ENCODE results near the gene BLTP2.

BLTP2 gene

DNA sequence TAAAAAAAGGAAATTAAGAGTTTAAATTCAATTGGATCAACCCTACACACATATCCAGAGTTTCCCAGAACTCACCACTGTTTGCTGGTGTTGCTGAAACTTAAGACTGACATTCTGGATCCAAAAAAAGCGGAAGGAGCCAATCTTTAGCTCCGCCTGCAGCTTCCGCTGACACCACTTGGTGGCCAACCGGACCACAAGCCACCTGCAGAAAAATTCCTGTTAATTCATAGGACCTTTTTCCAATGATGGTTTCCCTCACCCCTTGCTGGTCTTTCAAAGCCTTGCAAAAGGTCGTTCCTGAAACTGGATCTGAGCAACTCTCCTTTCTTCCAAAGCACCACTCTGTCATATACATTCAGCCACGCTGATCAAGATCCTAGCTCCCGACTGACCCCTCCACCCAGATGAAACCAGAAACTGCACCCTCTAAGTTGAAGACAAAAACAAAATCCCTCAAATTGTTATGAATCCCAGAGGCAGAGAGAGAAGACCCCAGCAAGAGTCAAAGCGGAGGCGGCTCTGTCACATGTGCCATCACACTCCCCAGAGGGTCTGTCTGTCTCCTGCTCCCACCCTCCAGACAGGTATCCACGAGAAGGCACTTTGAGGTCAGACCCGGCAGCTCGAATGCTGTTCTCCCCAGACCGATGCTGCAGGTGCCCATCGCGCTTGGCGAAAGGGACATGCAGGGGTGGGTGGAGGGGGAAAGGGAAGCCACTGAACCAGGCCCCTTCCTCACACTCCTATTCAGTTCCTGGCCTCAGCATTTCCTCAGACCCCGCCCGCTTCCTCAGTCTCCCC lies 773 bp downstream of the BLTP2 start:
- Histone ChIP-seq H3K27me3 (ENCODE audit: control insufficient read depth in 1 of 2, insufficient read depth in 1 of 2, low read length in 2 of 2) (no peaks in the 10 kb centered on the region), H2AK5ac (ENCODE audit: low read length, severe bottlenecking) (no peak overlapping the region), H3K4me3 (ENCODE audit: insufficient read depth in 1 of 2, low read depth in 1 of 2, low read length in 2 of 2) (peak overlapping the region; percentile 85 to 98), H3K23ac (ENCODE audit: low read length in 2 of 2) (no peak overlapping the region), H3K36me3 (ENCODE audit: control insufficient read depth in 1 of 2, insufficient read depth in 2 of 2, low read depth in 1 of 2, low read length in 2 of 2) (peaks cover 36 to 55% of the 10 kb centered on the region in 2 experiments), H3K4me2 (ENCODE audit: low read length, poor library complexity, severe bottlenecking) (peak overlapping the region; percentile 100), H2BK15ac (ENCODE audit: low read depth, poor library complexity, severe bottlenecking) (no peak overlapping the region), H3K79me1 (replicated peaks; ENCODE audit: low read length, poor library complexity, severe bottlenecking) (peaks cover 42% of the 10 kb centered on the region), H4K91ac (ENCODE audit: low read length) (no peak overlapping the region), H2BK120ac (ENCODE audit: low read depth, low read length) (no peak overlapping the region), H4K8ac (ENCODE audit: low read length) (peak overlapping the region; percentile 21), H3K14ac (ENCODE audit: low read length in 2 of 2) (no peak overlapping the region), H2AFZ (ENCODE audit: low read depth, low read length) (peak overlapping the region; percentile 8), H3K4ac (ENCODE audit: low read depth in 1 of 2, low read length in 2 of 2) (peak overlapping the region in 1 of 2 experiments; percentile 75), H3K9ac (ENCODE audit: low read length) (peak overlapping the region; percentile 89), H3K9me3 (ENCODE audit: control insufficient read depth, low read length) (no peaks in the 10 kb centered on the region), H2BK12ac (ENCODE audit: low read length in 2 of 2) (no peak overlapping the region), H2BK5ac (ENCODE audit: low read depth, low read length, poor library complexity, severe bottlenecking) (no peak overlapping the region), H3K18ac (ENCODE audit: low read depth in 1 of 2, low read length in 2 of 2) (peak overlapping the region; percentile 41 to 85), H3K27ac (ENCODE audit: low read length, poor library complexity, severe bottlenecking) (no peak overlapping the region), H3K4me1 (ENCODE audit: control insufficient read depth, insufficient read depth, low read depth, low read length) (peaks cover 4% of the 10 kb centered on the region)
- DNase-seq, result peak; percentile 77
- WGBS, result 3% methylated on average over 16 of the region's 18 CpGs

DNA sequence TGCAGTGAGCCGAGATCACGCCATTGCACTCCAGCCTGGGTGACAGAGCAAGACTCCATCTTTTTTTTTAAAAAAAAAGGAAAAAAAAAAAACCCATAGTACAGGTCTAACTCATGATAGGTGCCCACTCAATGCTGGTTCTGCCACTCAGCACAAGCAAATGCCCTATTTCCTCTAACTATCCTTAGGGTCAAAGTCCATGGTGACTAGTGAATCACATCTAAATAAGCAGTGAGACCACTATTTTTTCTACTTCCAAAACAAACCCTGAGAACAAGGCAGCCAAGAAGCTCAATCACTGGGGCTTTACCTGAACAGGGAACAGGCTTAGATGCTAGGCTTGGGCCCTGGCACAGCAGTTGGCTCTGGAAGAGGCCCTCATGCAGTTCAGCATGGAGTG lies 3.4 kb downstream of the BLTP2 start:
- DNase-seq, result no peak
- H3K14ac ChIP-seq (ENCODE audit: low read length in 2 of 2), result no peak overlapping the region
- H2BK5ac ChIP-seq (ENCODE audit: low read depth, low read length, poor library complexity, severe bottlenecking), result no peak overlapping the region
- no peak overlapping the region for H2BK12ac ChIP-seq (ENCODE audit: low read length in 2 of 2)
- 100% methylated on average over 2 of the region's 2 CpGs for WGBS
- no peak overlapping the region for H3K4me3 ChIP-seq (ENCODE audit: insufficient read depth in 1 of 2, low read depth in 1 of 2, low read length in 2 of 2)
- H2AK5ac ChIP-seq (ENCODE audit: low read length, severe bottlenecking), result no peak overlapping the region
- H3K9ac ChIP-seq (ENCODE audit: low read length), result no peak overlapping the region
- peaks cover 42 to 69% of the 10 kb centered on the region in 2 experiments for H3K36me3 ChIP-seq (ENCODE audit: control insufficient read depth in 1 of 2, insufficient read depth in 2 of 2, low read depth in 1 of 2, low read length in 2 of 2)
- no peak overlapping the region for H3K23ac ChIP-seq (ENCODE audit: low read length in 2 of 2)
- H3K4me2 ChIP-seq (ENCODE audit: low read length, poor library complexity, severe bottlenecking), result no peak overlapping the region
- H3K18ac ChIP-seq (ENCODE audit: low read depth in 1 of 2, low read length in 2 of 2), result no peak overlapping the region
- no peak overlapping the region for H4K8ac ChIP-seq (ENCODE audit: low read length)
- H3K4me1 ChIP-seq (ENCODE audit: control insufficient read depth, insufficient read depth, low read depth, low read length), result peaks cover 2% of the 10 kb centered on the region
- H2AFZ ChIP-seq (ENCODE audit: low read depth, low read length), result no peak overlapping the region
- H3K4ac ChIP-seq (ENCODE audit: low read depth in 1 of 2, low read length in 2 of 2), result no peak overlapping the region
- H3K79me1 ChIP-seq (replicated peaks; ENCODE audit: low read length, poor library complexity, severe bottlenecking), result peaks cover 46% of the 10 kb centered on the region
- H3K27me3 ChIP-seq (ENCODE audit: control insufficient read depth in 1 of 2, insufficient read depth in 1 of 2, low read length in 2 of 2), result no peaks in the 10 kb centered on the region
- H3K9me3 ChIP-seq (ENCODE audit: control insufficient read depth, low read length), result no peaks in the 10 kb centered on the region
- no peak overlapping the region for H2BK15ac ChIP-seq (ENCODE audit: low read depth, poor library complexity, severe bottlenecking)
- no peak overlapping the region for H4K91ac ChIP-seq (ENCODE audit: low read length)
- no peak overlapping the region for H2BK120ac ChIP-seq (ENCODE audit: low read depth, low read length)
- no peak overlapping the region for H3K27ac ChIP-seq (ENCODE audit: low read length, poor library complexity, severe bottlenecking)

DNA sequence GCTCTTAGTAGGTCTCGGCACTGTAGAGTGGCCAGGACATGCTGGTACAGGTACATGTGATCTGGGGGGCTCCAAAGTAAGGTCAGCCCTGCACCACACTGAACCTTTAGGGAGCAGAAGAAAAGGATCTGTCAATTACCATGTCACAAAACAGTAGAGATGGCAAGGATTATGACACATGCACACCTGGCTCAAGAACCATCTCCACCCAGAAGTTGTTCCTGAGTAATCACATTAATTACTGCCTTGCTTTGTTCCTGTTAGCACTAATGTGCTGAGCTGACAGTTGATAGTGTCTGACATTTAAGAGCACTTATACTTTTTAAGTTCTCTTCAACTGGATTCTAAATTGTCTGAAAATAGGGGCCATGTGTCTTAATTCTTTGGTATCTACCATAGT lies 9.5 kb downstream of the BLTP2 start:
- H3K4me2 ChIP-seq (ENCODE audit: low read length, poor library complexity, severe bottlenecking), result no peak overlapping the region
- H2BK5ac ChIP-seq (ENCODE audit: low read depth, low read length, poor library complexity, severe bottlenecking), result no peak overlapping the region
- H2AK5ac ChIP-seq (ENCODE audit: low read length, severe bottlenecking), result no peak overlapping the region
- H3K14ac ChIP-seq (ENCODE audit: low read length in 2 of 2), result no peak overlapping the region
- H3K79me1 ChIP-seq (replicated peaks; ENCODE audit: low read length, poor library complexity, severe bottlenecking), result peaks cover 56% of the 10 kb centered on the region
- no peaks in the 10 kb centered on the region for H3K4me1 ChIP-seq (ENCODE audit: control insufficient read depth, insufficient read depth, low read depth, low read length)
- H2AFZ ChIP-seq (ENCODE audit: low read depth, low read length), result no peak overlapping the region
- H3K36me3 ChIP-seq (ENCODE audit: control insufficient read depth in 1 of 2, insufficient read depth in 2 of 2, low read depth in 1 of 2, low read length in 2 of 2), result peaks cover 70 to 100% of the 10 kb centered on the region in 2 experiments
- no peaks in the 10 kb centered on the region for H3K27me3 ChIP-seq (ENCODE audit: control insufficient read depth in 1 of 2, insufficient read depth in 1 of 2, low read length in 2 of 2)
- DNase-seq, result no peak
- no peak overlapping the region for H3K4me3 ChIP-seq (ENCODE audit: insufficient read depth in 1 of 2, low read depth in 1 of 2, low read length in 2 of 2)
- no peak overlapping the region for H2BK12ac ChIP-seq (ENCODE audit: low read length in 2 of 2)
- H2BK15ac ChIP-seq (ENCODE audit: low read depth, poor library complexity, severe bottlenecking), result no peak overlapping the region
- H3K9me3 ChIP-seq (ENCODE audit: control insufficient read depth, low read length), result no peaks in the 10 kb centered on the region
- 100% methylated on average over 1 of the region's 1 CpG for WGBS
- no peak overlapping the region for H3K4ac ChIP-seq (ENCODE audit: low read depth in 1 of 2, low read length in 2 of 2)
- no peak overlapping the region for H3K27ac ChIP-seq (ENCODE audit: low read length, poor library complexity, severe bottlenecking)
- no peak overlapping the region for H2BK120ac ChIP-seq (ENCODE audit: low read depth, low read length)
- H3K23ac ChIP-seq (ENCODE audit: low read length in 2 of 2), result no peak overlapping the region
- no peak overlapping the region for H4K91ac ChIP-seq (ENCODE audit: low read length)
- no peak overlapping the region for H3K18ac ChIP-seq (ENCODE audit: low read depth in 1 of 2, low read length in 2 of 2)
- H3K9ac ChIP-seq (ENCODE audit: low read length), result no peak overlapping the region
- H4K8ac ChIP-seq (ENCODE audit: low read length), result no peak overlapping the region

- H3K4me1 ChIP-seq (ENCODE audit: control insufficient read depth, insufficient read depth, low read depth, low read length), result no peaks in the 10 kb centered on the region
- no peak overlapping the region for H2BK120ac ChIP-seq (ENCODE audit: low read depth, low read length)
- H3K18ac ChIP-seq (ENCODE audit: low read depth in 1 of 2, low read length in 2 of 2), result no peak overlapping the region
- H2BK15ac ChIP-seq (ENCODE audit: low read depth, poor library complexity, severe bottlenecking), result no peak overlapping the region
- H3K9me3 ChIP-seq (ENCODE audit: control insufficient read depth, low read length), result no peaks in the 10 kb centered on the region
- no peak overlapping the region for H3K23ac ChIP-seq (ENCODE audit: low read length in 2 of 2)
- WGBS, result 96% methylated on average over 14 of the region's 14 CpGs
- H3K27ac ChIP-seq (ENCODE audit: low read length, poor library complexity, severe bottlenecking), result no peak overlapping the region
- H3K4me2 ChIP-seq (ENCODE audit: low read length, poor library complexity, severe bottlenecking), result no peak overlapping the region
- peaks cover 73 to 97% of the 10 kb centered on the region in 2 experiments for H3K36me3 ChIP-seq (ENCODE audit: control insufficient read depth in 1 of 2, insufficient read depth in 2 of 2, low read depth in 1 of 2, low read length in 2 of 2)
- DNase-seq, result no peak
- no peak overlapping the region for H2AK5ac ChIP-seq (ENCODE audit: low read length, severe bottlenecking)
- H4K91ac ChIP-seq (ENCODE audit: low read length), result no peak overlapping the region
- H2BK12ac ChIP-seq (ENCODE audit: low read length in 2 of 2), result no peak overlapping the region
- no peak overlapping the region for H3K14ac ChIP-seq (ENCODE audit: low read length in 2 of 2)
- no peak overlapping the region for H4K8ac ChIP-seq (ENCODE audit: low read length)
- no peak overlapping the region for H3K9ac ChIP-seq (ENCODE audit: low read length)
- peaks cover 47% of the 10 kb centered on the region for H3K79me1 ChIP-seq (replicated peaks; ENCODE audit: low read length, poor library complexity, severe bottlenecking)
- no peak overlapping the region for H3K4ac ChIP-seq (ENCODE audit: low read depth in 1 of 2, low read length in 2 of 2)
- no peaks in the 10 kb centered on the region for H3K27me3 ChIP-seq (ENCODE audit: control insufficient read depth in 1 of 2, insufficient read depth in 1 of 2, low read length in 2 of 2)
- no peak overlapping the region for H3K4me3 ChIP-seq (ENCODE audit: insufficient read depth in 1 of 2, low read depth in 1 of 2, low read length in 2 of 2)
- H2BK5ac ChIP-seq (ENCODE audit: low read depth, low read length, poor library complexity, severe bottlenecking), result no peak overlapping the region
- H2AFZ ChIP-seq (ENCODE audit: low read depth, low read length), result no peak overlapping the region
These were observed 10.6 kb downstream of the BLTP2 start for GRCh38 chr17:28634206-28634865.
